Effector memory CD4-positive, alpha-beta T cell (primary cell): ENCODE measurements around the gene ANKRD12.
A peak's percentile ranks its signal among the peaks of the same experiment; 100 is the strongest.
"Not testable (repeated sequence)": the region's sequence is repeated elsewhere in the genome, so short reads cannot be mapped to it uniquely, and the experiment has no call there.

ENCODE experiments used
- DNase-seq, 3 donors: peaks; one replicate each; pipeline ENCODE4 v3.0.0-alpha.2; 2020
- H3K27ac ChIP-seq: 2 replicates; pipeline ENCODE4 v1.7.0; 2013; ENCODE audit warnings: mild to moderate bottlenecking, low read length, moderate library complexity; ENCODE audit not compliant: insufficient read depth, poor library complexity, severe bottlenecking
- H3K27me3 ChIP-seq: replicated peaks from 2 replicates; pipeline ENCODE4 v1.7.0; 2013; ENCODE audit warnings: mild to moderate bottlenecking, low read length; ENCODE audit not compliant: insufficient read depth, control insufficient read depth, poor library complexity, severe bottlenecking
- H3K36me3 ChIP-seq: 2 replicates; pipeline ENCODE4 v1.7.0; 2013; ENCODE audit warnings: mild to moderate bottlenecking, low read length, moderate library complexity; ENCODE audit not compliant: control insufficient read depth, insufficient read depth
- H3K4me1 ChIP-seq: 2 replicates; pipeline ENCODE4 v1.7.0; 2013; ENCODE audit warnings: low read length, mild to moderate bottlenecking; ENCODE audit not compliant: control insufficient read depth, insufficient read depth, poor library complexity, severe bottlenecking
- H3K4me3 ChIP-seq: 2 replicates; pipeline ENCODE4 v1.7.0; 2013; ENCODE audit warnings: low read length, low read depth, mild to moderate bottlenecking; ENCODE audit not compliant: insufficient read depth, poor library complexity, severe bottlenecking
- H3K9me3 ChIP-seq: 2 replicates; pipeline ENCODE4 v1.7.0; 2013; ENCODE audit warnings: mild to moderate bottlenecking, low read length, moderate library complexity; ENCODE audit not compliant: control insufficient read depth

Gene ANKRD12

GRCh38 chr18:9160014-9160413 lies 23.4 kb downstream of the ANKRD12 start:
- Histone ChIP-seq H3K27me3 (no peaks in the 10 kb centered on the region), H3K9me3 (no peaks in the 10 kb centered on the region), H3K4me3 (no peak overlapping the region), H3K36me3 (no peaks in the 10 kb centered on the region), H3K27ac (no peak overlapping the region), H3K4me1 (peaks cover 13% of the 10 kb centered on the region)
- no peak for DNase-seq

GRCh38 chr18:9162663-9163062 lies 26.1 kb downstream of the ANKRD12 start:
- H3K9me3 ChIP-seq, DNase-seq, H3K4me3 ChIP-seq, H3K27me3 ChIP-seq, H3K27ac ChIP-seq, H3K36me3 ChIP-seq: not testable (repeated sequence)
- H3K4me1 ChIP-seq: peaks cover 12% of the 10 kb centered on the region

GRCh38 chr18:9164149-9164548 lies 27.6 kb downstream of the ANKRD12 start:
- not testable (repeated sequence) for H3K4me3 ChIP-seq, DNase-seq, H3K27ac ChIP-seq, H3K9me3 ChIP-seq, H3K36me3 ChIP-seq, H3K4me1 ChIP-seq, H3K27me3 ChIP-seq

- H3K27me3 ChIP-seq: not testable (repeated sequence)
Observed at GRCh38 chr18:9165883-9166282, 29.3 kb downstream of the ANKRD12 start.

GRCh38 chr18:9169515-9169914 lies 32.9 kb downstream of the ANKRD12 start:
- not testable (repeated sequence) for H3K4me3 ChIP-seq, H3K27me3 ChIP-seq, DNase-seq, H3K9me3 ChIP-seq, H3K36me3 ChIP-seq, H3K4me1 ChIP-seq, H3K27ac ChIP-seq

More at GRCh38 chr18:9165883-9166282, 29.3 kb downstream of the ANKRD12 start:
- not testable (repeated sequence) for H3K27ac ChIP-seq, H3K4me1 ChIP-seq, H3K36me3 ChIP-seq, DNase-seq, H3K9me3 ChIP-seq, H3K4me3 ChIP-seq

- not testable (repeated sequence) for DNase-seq, H3K27me3 ChIP-seq, H3K4me3 ChIP-seq, H3K36me3 ChIP-seq, H3K9me3 ChIP-seq, H3K27ac ChIP-seq
- H3K4me1 ChIP-seq: peaks cover 11% of the 10 kb centered on the region
Observed at GRCh38 chr18:9171919-9172318, 35.3 kb downstream of the ANKRD12 start.

- Histone ChIP-seq H3K27ac (no peak overlapping the region), H3K27me3 (no peaks in the 10 kb centered on the region), H3K4me3 (no peak overlapping the region), H3K36me3 (peaks cover 6% of the 10 kb centered on the region), H3K4me1 (peaks cover 11% of the 10 kb centered on the region), H3K9me3 (no peaks in the 10 kb centered on the region)
- DNase-seq: no peak
Observed at GRCh38 chr18:9172506-9173127, 36.0 kb downstream of the ANKRD12 start.

GRCh38 chr18:9173770-9174233 lies 37.2 kb downstream of the ANKRD12 start:
- Histone ChIP-seq H3K9me3 (no peaks in the 10 kb centered on the region), H3K36me3 (peaks cover 6% of the 10 kb centered on the region), H3K27ac (peak overlapping the region; percentile 11), H3K4me3 (no peak overlapping the region), H3K27me3 (no peaks in the 10 kb centered on the region), H3K4me1 (peaks cover 11% of the 10 kb centered on the region)
- DNase-seq: no peak

GRCh38 chr18:9174302-9174701 lies 37.7 kb downstream of the ANKRD12 start:
- H3K27me3 ChIP-seq: no peaks in the 10 kb centered on the region
- H3K36me3 ChIP-seq: peaks cover 6% of the 10 kb centered on the region
- no peaks in the 10 kb centered on the region for H3K9me3 ChIP-seq
- no peak overlapping the region for H3K4me3 ChIP-seq
- H3K4me1 ChIP-seq: peaks cover 11% of the 10 kb centered on the region
- H3K27ac ChIP-seq: peak overlapping the region; percentile 11
- no peak for DNase-seq

- H3K9me3 ChIP-seq: no peaks in the 10 kb centered on the region
- no peak overlapping the region for H3K4me3 ChIP-seq
- no peaks in the 10 kb centered on the region for H3K27me3 ChIP-seq
- no peak overlapping the region for H3K27ac ChIP-seq
- H3K36me3 ChIP-seq: peaks cover 6% of the 10 kb centered on the region
- H3K4me1 ChIP-seq: peaks cover 11% of the 10 kb centered on the region
- no peak for DNase-seq
Observed at GRCh38 chr18:9175115-9175514, 38.5 kb downstream of the ANKRD12 start.
